HepG2 (cell line): ENCODE measurements around the gene MCEE.

ENCODE experiments used
- CBFB ChIP-seq: sonication (generic); formaldehyde crosslinking; IDR thresholded peaks from 2 replicates; pipeline ENCODE4 v1.4.0; 2020; ENCODE audit warnings: missing genetic modification reagents
- CEBPB ChIP-seq: IDR thresholded peaks from 2 replicates; pipeline ENCODE4 v1.6.1; 2011; ENCODE audit warnings: low read depth, low read length, improper control_type of control experiment, borderline replicate concordance
- NR2F1 ChIP-seq, 2 experiments: fragments of 450-650 bp in 1 of 2; formaldehyde crosslinking in 1 of 2; IDR thresholded peaks; 2 replicates each; pipeline versions ENCODE4 v1.5.0 to v1.6.1; 2016 to 2020; ENCODE audit warnings: mild to moderate bottlenecking in 1 of 2, missing compliant biosample characterization in 1 of 2, missing genetic modification reagents in 1 of 2, moderate library complexity in 1 of 2
- POLR2A ChIP-seq, 2 experiments: IDR thresholded peaks; 2 replicates each; pipeline ENCODE4 v1.6.1; 2011; ENCODE audit warnings: low read depth in 2 of 2, low read length in 2 of 2, mild to moderate bottlenecking in 1 of 2, moderate library complexity in 1 of 2; ENCODE audit not compliant: insufficient read depth in 1 of 2
- RFX3 ChIP-seq: IDR thresholded peaks from 2 replicates; pipeline ENCODE4 v1.6.1; 2016; ENCODE audit warnings: missing biosample characterization, missing genetic modification reagents
- SIN3A ChIP-seq: IDR thresholded peaks from 2 replicates; pipeline ENCODE4 v1.6.1; 2011; ENCODE audit warnings: low read depth, mild to moderate bottlenecking, control low read depth, low read length, borderline replicate concordance
- SIN3B ChIP-seq: fragments of 150-350 bp; IDR thresholded peaks from 2 replicates; pipeline ENCODE4 v1.6.1; 2014; ENCODE audit warnings: low read length
- SMC3 ChIP-seq: IDR thresholded peaks from 2 replicates; pipeline ENCODE4 v1.6.1; 2011; ENCODE audit warnings: low read length, improper control_type of control experiment
- TGIF2 ChIP-seq: IDR thresholded peaks from 2 replicates; pipeline ENCODE4 v1.6.1; 2016; ENCODE audit warnings: control low read depth, missing compliant biosample characterization
- U2AF1 ChIP-seq: fragments of 200-400 bp; formaldehyde crosslinking; optimal IDR thresholded peaks from 2 replicates; pipeline ENCODE3; 2017; ENCODE audit warnings: mild to moderate bottlenecking, low read depth, low read length
- TF ChIP-seq, protein P1 (sequence below): sonication (generic); formaldehyde crosslinking; conservative IDR thresholded peaks from 2 replicates; pipeline ENCODE4 v1.8.0; 2022; ENCODE audit warnings: missing genetic modification reagents
- TF ChIP-seq, protein P2 (sequence below), 2 experiments: IDR thresholded peaks; 2 replicates each; pipeline ENCODE4 v1.6.1; 2011 to 2012; ENCODE audit warnings: low read length in 2 of 2, borderline replicate concordance in 1 of 2, low read depth in 1 of 2, mild to moderate bottlenecking in 1 of 2, moderate library complexity in 1 of 2

DNA sequence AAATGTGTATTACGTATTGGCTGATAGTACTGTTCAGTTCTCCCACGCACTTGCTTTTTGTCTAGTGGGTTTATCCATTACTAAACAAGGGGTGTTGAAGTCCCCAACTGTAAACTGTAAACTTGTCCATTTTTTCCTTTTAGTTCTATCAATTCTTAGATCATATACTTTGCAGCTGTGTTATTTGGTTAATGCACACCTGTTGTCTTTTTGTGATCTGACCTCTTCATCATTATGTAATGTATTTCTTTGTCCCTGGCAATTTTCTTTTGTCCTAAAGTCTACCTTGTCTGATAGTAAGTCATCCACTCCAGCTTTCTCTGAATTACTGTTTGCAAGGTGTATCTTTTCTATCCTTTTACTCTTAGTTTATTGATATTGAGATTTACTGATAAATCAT is 21.9 kb downstream of the MCEE start:
- TF ChIP-seq U2AF1 (no peak), CEBPB (no peak), POLR2A (IDR thresholded peaks at IDR 0.05; ENCODE audit: insufficient read depth in 1 of 2, low read depth in 2 of 2, low read length in 2 of 2) (no peak), RFX3 (CRISPR knock-in tag) (no peak), SIN3B (no peak), SIN3A (no peak), SMC3 (no peak), TGIF2 (CRISPR knock-in tag) (no peak), NR2F1 (CRISPR knock-in tag; IDR thresholded peaks at IDR 0.05) (no peak), CBFB (CRISPR knock-in tag) (no peak)
- TF ChIP-seq, protein P1, sequence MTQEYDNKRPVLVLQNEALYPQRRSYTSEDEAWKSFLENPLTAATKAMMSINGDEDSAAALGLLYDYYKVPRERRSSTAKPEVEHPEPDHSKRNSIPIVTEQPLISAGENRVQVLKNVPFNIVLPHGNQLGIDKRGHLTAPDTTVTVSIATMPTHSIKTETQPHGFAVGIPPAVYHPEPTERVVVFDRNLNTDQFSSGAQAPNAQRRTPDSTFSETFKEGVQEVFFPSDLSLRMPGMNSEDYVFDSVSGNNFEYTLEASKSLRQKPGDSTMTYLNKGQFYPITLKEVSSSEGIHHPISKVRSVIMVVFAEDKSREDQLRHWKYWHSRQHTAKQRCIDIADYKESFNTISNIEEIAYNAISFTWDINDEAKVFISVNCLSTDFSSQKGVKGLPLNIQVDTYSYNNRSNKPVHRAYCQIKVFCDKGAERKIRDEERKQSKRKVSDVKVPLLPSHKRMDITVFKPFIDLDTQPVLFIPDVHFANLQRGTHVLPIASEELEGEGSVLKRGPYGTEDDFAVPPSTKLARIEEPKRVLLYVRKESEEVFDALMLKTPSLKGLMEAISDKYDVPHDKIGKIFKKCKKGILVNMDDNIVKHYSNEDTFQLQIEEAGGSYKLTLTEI = no peak
- TF ChIP-seq, protein P2, sequence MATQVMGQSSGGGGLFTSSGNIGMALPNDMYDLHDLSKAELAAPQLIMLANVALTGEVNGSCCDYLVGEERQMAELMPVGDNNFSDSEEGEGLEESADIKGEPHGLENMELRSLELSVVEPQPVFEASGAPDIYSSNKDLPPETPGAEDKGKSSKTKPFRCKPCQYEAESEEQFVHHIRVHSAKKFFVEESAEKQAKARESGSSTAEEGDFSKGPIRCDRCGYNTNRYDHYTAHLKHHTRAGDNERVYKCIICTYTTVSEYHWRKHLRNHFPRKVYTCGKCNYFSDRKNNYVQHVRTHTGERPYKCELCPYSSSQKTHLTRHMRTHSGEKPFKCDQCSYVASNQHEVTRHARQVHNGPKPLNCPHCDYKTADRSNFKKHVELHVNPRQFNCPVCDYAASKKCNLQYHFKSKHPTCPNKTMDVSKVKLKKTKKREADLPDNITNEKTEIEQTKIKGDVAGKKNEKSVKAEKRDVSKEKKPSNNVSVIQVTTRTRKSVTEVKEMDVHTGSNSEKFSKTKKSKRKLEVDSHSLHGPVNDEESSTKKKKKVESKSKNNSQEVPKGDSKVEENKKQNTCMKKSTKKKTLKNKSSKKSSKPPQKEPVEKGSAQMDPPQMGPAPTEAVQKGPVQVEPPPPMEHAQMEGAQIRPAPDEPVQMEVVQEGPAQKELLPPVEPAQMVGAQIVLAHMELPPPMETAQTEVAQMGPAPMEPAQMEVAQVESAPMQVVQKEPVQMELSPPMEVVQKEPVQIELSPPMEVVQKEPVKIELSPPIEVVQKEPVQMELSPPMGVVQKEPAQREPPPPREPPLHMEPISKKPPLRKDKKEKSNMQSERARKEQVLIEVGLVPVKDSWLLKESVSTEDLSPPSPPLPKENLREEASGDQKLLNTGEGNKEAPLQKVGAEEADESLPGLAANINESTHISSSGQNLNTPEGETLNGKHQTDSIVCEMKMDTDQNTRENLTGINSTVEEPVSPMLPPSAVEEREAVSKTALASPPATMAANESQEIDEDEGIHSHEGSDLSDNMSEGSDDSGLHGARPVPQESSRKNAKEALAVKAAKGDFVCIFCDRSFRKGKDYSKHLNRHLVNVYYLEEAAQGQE (IDR thresholded peaks at IDR 0.05; ENCODE audit: borderline replicate concordance in 1 of 2, low read depth in 1 of 2, low read length in 2 of 2) = no peak
